Activated T-helper 9 cell treated with anti-CD3 and anti-CD28 coated beads, Interleukin-2, amount 50 U/mL, for 16 hours (primary cell): ENCODE measurements around the gene RASL12.
"Not testable (repeated sequence)": the region's sequence is repeated elsewhere in the genome, so short reads cannot be mapped to it uniquely, and the experiment has no call there.

Source experiments
- DNase-seq: peaks from one replicate; pipeline ENCODE4 v3.0.0-alpha.2; 2020; ENCODE audit warnings: low read depth

RASL12 gene, protein sequence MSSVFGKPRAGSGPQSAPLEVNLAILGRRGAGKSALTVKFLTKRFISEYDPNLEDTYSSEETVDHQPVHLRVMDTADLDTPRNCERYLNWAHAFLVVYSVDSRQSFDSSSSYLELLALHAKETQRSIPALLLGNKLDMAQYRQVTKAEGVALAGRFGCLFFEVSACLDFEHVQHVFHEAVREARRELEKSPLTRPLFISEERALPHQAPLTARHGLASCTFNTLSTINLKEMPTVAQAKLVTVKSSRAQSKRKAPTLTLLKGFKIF

DNA sequence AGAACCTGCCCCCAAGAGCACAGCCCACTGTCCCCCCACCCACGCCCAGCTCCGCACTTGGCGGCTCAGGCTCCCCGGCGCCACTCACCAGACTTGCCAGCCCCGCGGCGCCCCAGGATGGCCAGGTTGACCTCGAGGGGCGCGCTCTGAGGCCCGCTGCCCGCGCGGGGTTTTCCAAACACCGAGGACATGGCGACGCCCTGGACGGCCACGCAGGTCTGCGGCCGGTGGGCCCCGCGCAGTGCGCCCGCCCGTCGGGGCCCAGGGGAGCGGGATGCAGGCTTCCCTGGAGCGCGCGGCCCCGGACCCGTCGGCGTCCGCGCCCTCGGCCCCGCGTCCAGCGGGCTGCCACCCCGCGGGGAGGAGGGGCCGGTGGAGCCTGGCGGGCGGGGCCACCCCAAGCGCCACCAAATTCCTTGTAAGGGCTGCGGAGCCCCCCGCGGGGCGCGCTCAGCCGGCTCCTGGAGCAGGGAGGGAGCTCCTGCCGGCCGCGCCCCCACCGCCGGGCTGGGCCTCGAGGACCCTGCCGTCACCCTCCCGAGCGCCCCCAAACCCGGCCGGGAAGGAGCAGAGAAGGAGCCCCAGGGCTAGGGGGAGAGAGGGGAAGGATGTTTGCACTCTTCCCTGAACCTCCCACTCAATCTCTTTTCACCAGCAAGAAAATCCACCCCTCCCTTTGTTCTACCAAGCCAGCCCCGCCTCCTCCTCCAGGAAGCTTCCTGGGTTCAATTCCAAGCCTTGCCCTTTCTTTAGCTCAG is at the start of gene RASL12:
RASL12 (minus strand) TSS at position 347 of the 758 bp plus-strand sequence; CDS start at position 191, 156 bp downstream.
- DNase-seq, result no peak

DNA sequence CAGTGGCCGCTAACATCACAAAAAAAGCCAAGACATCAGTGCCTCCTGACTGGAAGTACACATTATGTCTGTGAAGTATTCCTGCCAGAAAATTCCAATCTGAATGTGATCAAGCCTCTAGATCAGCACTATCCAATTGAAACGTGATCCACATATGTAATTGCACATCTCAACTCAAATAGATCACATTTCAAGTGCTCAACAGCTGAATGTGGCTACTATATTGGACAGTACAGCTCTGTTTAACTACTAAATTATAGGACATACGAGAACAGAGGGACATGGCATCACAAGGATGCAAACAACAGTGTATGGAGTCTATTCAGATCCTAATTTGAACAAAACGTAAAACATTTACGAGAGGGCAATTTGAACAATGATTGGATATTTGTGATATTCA is 47.8 kb upstream of the RASL12 start:
- DNase-seq, result no peak

DNA sequence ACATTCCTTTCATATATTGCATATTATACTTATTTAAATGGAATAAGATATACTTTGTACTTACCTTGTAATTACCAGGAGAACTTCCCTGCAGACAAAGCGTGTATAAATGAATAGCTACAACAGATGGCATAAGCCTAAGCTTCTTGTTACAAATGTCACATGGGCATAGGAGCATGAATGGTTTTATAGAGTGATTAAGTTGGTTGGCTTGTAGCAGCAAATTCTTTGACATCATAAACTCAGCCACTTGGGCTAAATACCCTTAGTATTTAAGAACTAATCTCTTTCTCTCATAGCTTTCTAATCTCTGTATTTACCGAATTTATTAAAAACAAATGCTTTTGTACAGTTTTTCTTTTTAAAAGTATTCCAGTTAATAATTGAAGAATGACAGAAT is 47.3 kb upstream of the RASL12 start, which contains the start of gene UBAP1L:
UBAP1L (minus strand) TSS at position 115 of the 400 bp plus-strand sequence. CDS start 8,985 bp downstream, outside the sequence.
- DNase-seq, result no peak

DNA sequence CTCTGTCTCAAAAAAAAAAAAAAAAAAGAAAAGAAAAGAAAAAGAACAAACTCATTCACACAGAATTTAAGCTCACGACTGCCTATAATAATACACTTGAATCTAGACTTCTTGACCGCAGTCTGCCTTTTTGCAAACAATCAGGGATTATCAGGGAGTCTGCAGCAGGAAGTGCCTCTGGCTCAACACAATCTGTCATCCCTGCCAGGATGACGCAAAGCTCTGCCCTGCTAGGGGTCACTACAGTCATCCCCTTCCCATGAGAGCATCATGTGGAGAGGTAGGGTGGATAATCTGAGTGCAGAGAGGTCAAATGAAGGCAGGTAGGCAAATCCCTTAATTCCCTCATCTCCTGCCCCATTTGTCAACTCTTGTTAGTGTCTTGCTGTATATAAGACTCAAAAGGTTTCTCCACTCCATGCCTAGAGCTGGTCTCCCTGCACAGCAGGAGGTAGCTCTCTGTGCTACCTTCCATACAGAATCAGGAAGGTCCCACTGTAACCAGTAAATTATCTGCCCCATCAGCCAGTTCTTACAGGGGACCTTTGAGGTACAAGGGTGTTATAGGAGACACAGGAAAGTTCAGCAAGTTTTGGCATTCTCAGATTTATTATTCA is 43.0 kb upstream of the RASL12 start:
- no peak for DNase-seq

DNA sequence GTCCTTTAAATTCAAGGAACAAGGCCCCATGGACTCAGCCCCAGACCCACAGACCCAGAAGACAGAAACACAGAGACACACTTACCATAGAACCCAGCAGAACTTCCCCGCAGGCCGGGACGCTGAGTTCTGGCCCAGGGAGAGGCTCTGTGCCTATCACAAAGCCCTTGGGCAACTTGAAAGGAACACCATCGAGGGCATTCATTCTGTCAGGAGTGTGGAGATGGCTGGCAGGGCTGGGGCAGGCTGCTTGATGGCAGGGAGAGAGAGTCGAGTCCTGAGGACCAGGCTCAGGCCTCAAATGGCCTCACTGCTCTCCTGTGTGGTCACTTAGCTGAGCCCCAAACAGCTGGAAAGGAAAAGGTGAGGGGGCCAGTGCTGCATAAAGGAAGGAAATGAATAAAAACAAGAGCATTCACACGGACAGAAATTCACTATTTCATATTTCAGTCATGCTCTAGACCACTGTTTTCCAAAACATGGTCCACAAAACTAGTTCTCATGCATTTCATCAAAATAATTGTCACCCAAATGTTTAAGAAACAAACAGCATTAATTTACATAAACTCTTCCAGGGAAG is 38.3 kb upstream of the RASL12 start:
- DNase-seq, result no peak

DNA sequence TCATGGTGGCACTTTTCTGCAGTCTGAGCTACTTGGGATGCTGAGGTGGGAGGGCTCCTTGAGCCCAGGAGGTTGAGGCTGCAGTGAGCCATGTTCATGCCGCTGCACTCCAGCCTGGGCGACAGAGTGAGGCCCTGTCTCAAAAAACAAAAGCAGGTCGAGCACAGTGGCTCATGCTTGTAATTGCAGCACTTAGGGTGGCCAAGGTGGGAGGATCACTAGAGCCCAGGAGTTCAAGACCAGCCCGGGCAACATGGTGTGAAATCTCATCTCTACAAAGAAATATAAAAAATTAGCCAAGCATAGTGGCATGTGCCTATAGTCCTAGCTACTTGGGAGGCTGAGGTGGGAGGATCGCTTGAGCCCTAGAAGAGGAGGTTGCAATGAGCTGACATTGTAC is 37.2 kb upstream of the RASL12 start:
- DNase-seq, result no peak

DNA sequence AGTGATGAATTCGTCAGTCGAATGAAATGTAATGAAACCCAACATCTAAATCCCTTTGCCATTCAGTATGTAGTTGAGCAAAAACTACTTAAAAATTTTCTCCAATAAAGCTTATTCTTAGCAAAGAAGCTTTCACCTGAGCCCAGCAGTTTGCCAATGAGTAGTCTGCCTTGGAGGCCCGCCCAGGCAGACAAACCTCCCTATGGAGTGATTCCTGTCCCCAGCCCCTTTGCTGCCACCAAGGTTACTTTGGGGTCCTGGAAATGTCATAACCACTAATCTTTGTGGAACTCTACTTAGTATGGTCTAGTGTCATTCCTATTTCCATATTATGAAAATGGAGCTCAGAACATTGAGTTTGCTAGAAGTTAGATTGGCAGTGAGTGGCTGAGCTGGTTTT is 35.1 kb upstream of the RASL12 start:
- no peak for DNase-seq

DNA sequence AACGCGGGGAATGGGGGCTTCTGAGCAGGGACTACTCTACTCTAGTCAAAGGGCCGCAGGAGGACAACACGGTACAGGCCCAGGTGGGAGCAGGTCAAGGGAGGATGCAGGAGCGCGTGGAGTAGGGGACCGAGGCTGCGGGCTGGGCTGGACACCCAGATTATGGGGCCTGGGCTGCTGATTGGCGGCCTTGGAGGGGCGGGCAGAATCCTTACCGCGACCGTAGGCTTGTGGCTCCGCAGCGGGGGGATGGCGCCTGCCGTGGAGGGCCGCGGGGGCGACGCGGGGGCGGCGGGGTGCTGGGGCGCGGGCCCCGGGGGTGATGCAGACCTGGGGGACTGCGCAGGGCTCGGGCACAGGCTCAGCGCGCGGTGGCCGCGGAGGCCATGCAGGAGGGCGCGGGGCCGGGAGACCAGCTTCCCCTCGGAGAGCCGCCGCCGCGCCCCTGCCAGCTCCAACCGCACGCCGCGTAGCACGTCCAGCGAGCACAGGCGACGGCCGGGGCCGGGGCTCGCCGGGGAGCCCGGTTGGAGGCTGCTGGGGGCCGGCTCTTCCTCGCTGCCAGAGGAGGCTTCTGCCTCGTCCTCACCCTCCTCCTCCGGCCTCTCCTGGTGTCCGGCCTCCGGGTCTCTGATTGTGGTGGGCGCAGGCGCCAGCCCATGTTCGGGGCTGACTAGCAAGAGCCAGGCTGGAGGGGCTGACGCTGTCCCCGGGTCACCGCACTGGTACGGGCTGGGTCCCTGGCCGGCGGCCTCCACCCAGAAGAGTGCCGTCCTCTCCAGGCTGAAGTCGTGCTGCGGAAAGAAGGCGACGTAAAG is 34.3 kb upstream of the RASL12 start:
- no peak for DNase-seq

DNA sequence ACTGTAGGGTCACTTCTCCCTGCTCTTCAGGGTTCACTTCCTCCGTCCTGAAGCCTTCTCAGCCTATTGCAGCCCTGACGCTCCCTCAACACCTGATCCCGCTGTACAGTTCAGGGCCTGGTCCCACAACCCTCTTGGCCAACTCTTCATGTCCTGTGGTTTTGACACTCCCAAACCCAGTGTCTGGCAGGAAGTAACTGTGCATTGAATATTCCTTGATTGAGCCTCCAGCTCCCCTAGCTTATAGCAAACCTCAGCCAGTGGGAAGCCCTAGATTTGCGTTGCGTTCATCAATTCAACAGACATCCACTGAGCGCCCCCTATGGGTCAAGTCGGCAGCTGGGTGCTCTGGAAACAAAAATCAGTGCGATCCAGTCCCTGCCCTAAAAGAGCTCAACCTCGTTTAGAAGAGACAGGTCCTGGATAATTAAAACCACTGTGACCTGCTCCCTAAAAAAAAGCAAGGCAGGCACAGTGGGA is 33.7 kb upstream of the RASL12 start:
- no peak for DNase-seq

DNA sequence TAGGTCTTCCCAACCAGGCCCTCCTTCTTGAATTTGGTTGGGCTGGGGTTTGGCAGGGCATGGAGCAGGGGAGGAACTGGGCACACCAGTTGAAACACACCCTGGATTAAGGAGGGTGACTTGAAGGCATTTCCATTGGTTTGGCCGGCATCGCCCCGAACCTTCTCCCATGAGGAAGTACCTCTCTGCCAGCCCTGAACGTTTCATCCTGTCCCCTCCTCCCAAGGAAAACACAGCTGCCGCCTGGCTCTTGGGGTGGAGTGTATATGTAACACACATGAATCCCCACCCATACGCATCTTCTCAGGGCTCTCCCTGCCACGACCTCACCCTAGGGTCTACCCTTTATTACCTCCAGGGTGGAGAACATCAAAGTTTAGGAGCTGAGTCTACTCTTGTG is 32.7 kb upstream of the RASL12 start:
- DNase-seq, result no peak

DNA sequence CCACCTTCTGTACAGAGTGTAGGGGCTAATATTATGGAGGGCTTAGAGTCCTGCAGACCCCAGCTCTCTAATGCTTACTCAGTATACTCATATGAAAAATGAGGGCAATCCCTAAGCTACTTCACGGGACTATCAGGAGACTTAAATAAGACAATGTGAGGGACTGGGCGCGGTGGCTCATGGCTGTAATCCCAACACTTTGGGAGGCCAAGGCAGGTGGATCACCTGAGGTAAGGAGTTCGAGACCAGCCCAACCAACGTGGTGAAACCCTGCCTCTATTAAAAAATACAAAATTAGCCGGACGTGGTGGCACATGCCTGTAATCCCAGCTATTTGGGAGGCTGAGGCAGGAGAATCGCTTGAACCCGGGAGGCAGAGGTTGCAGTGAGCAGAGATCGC is 32.0 kb upstream of the RASL12 start:
- DNase-seq, result not testable (repeated sequence)

DNA sequence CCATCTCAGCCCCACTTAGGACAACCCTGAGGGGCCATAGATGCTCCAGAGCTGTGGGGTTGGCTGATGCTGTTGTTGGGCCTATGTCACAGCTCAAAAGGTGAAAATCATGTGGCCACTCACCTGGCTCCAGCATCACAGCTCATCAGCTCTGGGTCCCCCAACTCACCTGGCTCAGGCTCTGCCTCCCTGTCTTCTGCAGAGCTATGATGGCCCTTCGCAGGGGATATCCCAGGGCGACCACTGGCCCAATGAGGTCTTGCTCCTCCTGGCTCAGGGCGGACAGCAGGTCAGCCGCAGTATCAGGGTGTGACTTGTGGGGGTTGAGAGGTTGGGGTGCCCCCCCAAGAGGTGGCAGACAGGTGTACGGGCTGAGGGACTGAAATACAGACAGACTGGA is 31.5 kb upstream of the RASL12 start:
- no peak for DNase-seq

DNA sequence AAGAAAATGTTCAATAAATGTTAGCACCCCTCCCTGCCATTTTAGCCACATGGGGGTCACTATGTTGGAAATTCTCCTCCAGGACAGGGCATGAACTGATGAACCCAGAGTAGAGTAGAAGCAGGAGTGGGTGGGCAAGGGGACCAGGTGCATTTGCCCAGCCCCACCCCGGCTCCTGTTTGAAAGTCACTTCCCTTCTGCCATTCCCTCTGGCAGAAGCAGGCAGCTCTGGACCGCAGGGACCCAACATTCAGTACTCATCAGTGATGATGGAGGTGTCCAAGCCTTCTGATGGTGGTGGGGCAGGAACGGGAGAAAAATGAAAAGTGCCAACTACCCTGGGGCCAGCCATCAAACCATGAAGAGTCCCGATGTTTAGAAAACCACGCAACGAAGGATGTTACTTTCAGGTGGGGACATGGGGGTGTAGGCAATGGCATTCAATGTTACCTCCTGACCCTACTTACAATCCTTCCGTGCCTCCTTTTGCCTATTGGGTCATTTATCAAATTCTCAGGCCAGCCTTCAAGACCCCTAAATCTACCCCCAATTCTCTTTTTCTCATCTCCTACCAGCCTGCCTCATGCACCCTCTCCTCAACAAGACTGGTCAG is 30.0 kb upstream of the RASL12 start:
- DNase-seq, result no peak

DNA sequence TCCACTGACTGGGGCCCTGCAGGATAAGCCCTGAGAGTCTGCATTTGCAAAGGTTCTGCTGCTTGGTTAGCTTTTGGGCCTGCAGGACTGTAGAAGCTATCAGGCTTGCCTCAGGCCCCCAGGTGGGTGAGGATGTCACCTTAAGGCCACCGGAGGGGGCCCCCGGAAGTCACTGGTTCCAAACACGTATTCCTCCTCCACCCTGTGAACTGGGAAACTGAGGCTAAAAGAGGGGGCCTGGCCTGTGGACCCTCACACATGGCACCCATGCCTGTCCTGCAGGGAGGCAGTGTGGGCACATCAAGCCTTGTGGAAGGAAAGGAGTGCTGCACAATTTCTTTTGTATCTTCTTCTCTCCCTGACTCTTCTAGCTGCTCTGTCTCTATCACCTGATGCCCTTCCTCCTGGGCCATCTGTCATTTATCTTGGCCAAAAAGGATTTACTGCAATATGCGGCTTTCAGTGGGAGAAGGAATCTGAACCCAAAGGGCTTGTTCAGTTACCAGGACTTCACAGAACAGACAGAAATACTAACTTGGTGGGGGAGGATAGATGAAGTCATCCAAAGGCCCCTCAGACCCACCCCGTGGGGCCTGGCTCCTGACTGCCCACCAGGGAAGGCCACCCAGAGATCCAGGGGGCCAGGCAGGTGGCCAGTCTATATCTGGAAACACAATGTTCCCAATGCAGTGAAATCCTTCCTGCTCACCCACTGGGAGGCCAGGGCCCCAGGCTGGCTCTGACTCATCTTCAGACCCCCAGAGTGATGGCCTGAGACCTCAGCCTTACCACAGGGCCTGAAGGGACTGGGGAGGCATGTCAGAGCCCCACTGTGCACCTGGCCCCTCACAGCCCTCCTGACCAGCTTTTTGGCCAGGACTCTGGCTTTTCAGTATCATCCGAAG is 28.9 kb upstream of the RASL12 start:
- DNase-seq, result no peak

DNA sequence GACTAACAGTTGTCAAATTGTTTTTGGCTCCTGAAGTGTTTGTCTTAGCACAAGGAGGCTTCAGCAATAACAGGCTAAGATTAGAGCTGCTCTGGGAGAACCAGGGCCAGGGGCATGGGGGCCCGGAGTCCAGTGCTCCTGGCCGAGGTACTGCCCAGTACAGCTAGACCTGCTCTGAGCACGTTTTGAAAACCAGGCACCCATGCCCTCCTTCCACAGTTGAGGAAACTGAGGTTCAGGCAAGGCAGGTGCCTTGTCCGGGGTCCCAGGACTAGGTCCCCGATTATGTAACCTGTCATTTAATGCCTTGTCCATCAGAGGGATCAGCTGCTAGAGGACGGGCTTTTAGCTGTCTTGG is 27.9 kb upstream of the RASL12 start:
- no peak for DNase-seq

DNA sequence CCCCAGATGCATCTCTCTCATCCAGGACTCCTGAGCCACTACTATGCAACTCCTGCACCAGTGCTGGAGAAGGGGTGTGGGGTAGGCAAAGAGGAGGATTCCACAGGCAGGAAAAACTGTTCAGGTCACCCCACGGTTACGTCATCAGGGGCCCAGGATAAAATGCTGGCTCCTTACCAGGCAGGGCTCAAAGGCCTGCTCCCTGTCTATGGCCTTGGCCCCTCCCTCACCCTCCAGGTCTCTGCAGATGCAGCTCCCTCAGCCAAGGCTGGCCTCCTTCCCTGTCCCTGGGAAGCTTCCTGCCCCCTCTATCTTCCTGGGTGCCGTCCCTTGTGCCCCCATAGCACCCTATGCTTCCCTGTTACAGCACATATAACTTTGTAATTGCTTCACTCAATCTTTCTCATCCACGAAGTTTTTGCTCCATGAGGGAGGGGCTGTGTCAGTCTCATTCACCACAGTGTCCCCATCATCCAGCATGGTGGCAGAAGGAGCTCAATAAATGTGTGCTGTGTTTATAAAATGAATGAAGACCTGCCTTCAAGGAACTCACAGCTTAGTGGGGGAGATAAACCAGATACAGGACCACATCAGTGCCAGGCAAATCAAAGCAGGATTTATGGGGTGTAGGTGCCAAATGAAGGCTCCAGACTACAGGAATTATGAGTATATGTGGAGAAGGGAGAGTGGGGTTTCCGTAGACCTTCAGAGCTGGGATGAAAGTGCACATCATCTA is 27.4 kb upstream of the RASL12 start:
- no peak for DNase-seq

DNA sequence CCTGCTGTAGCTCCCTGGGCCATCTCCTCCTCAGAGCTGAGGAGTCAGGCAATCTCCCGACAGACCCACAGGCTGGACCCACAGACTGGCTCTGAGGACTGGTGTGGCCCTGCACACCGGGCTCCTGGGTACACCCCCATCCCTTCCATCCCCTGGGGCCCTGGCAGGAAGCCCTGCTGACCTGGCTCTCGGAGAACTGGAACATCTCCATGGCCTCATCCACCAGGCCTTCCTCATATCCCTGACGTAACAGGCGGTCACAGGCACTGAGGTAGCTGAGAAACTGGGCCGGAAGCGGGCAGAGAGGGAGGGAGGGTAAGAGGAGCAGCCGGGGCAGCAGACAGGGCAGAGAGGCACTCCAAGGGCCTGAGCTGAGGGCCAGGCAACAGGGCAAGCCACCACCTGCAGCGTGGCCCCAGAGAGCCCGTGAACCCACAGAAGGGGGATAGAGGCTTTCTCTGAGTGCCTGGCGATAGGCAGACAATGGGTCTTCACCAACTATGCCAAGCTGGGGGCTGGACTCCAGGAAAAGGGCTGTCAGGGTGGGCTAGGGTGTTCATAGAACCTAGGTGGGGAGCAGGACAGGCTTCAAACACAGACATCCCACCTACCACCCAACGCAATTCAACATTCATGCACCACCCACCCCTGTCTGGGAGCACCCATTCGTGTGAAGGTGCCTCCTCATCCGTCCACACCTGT is 26.7 kb upstream of the RASL12 start:
- DNase-seq, result no peak

DNA sequence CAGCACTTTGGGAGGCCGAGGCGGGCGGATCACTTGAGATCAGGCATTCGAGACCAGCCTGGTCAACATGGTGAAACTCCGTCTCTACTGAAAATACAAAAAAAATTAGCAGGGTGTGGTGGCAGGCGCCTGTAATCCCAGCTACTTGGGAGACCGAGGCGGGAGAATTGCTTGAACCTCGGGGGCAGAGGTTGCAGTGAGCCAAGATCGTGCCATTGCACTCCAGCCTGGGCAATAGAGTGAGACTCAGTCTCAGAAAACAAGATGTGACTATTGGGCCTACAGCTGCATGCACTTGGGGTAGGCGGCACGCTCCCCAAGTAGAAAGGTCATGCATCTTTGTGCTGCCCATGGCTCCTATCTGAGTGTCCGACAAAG is 26.0 kb upstream of the RASL12 start:
- DNase-seq, result not testable (repeated sequence)
